CD4-positive, alpha-beta T cell (primary cell): Measurements from ENCODE around the gene COL6A2. TPM values are rescaled to one million over a fixed set of nuclear protein-coding genes. Genes with fewer than 3 reads are reported as not detected.

Source experiments
- ATAC-seq: fragments of 200-7000 bp; cut with Tn5 transposase; one replicate; pipeline ENCODE4 v1.10.0; 2022; ENCODE audit warnings: mild to moderate bottlenecking; ENCODE audit not compliant: poor library complexity
- CTCF ChIA-PET: fragments of 350-600 bp; sonication (Branson Sonifier 250); formaldehyde crosslinking; loops from one replicate; lab custom pipeline; 2021; ENCODE audit warnings: antibody characterized with exemption, inconsistent platforms; lab: Charles Lee
- POLR2A ChIA-PET: fragments of 350-600 bp; sonication (Branson Sonifier 250); formaldehyde crosslinking; loops from one replicate; lab custom pipeline; 2021; ENCODE audit warnings: antibody characterized with exemption, inconsistent platforms; lab: Charles Lee
- DNase-seq, 14 experiments: peaks; one replicate each; pipeline ENCODE4 v3.0.0-alpha.2; 2013 to 2020; ENCODE audit warnings: mixed read lengths in 2 of 14
- H3K27ac ChIP-seq, 2 donors: one replicate each; pipeline versions ENCODE4 v1.5.1 to v1.7.0; 2013; ENCODE audit warnings: low read length in 2 of 2, low read depth in 1 of 2, mild to moderate bottlenecking in 1 of 2
- H3K27me3 ChIP-seq, 2 experiments: 1 replicate in 1 of 2; 2 replicates in 1 of 2; pipeline versions ENCODE4 v1.6.1 to v1.7.0; 2013; ENCODE audit warnings: low read length in 2 of 2, control low read depth in 1 of 2, mild to moderate bottlenecking in 1 of 2, moderate library complexity in 1 of 2; ENCODE audit not compliant: insufficient read depth in 2 of 2, control insufficient read depth in 1 of 2
- H3K36me3 ChIP-seq: one replicate; pipeline ENCODE4 v1.6.1; 2013; ENCODE audit warnings: low read length, control low read depth; ENCODE audit not compliant: insufficient read depth
- H3K4me1 ChIP-seq: one replicate; pipeline ENCODE4 v1.6.1; 2013; ENCODE audit warnings: low read length, control low read depth; ENCODE audit not compliant: insufficient read depth
- H3K4me3 ChIP-seq: one replicate; pipeline ENCODE4 v1.5.1; 2013; ENCODE audit warnings: mild to moderate bottlenecking, low read length, moderate library complexity
- H3K9me3 ChIP-seq, 2 experiments: 1 replicate in 1 of 2; 2 replicates in 1 of 2; pipeline versions ENCODE4 v1.6.1 to v1.7.0; 2013; ENCODE audit warnings: low read length in 2 of 2, mild to moderate bottlenecking in 2 of 2, control low read depth in 1 of 2, moderate library complexity in 1 of 2; ENCODE audit not compliant: control insufficient read depth in 1 of 2, insufficient read depth in 1 of 2
- H3K27ac Mint-ChIP-seq: one replicate; pipeline ENCODE4 v1.8.0; 2020; ENCODE audit warnings: mixed read lengths
- H3K27me3 Mint-ChIP-seq: one replicate; pipeline ENCODE4 v1.8.0; 2021; ENCODE audit warnings: mixed read lengths
- H3K36me3 Mint-ChIP-seq: one replicate; pipeline ENCODE4 v1.8.0; 2021; ENCODE audit warnings: low read depth, mixed read lengths
- H3K4me1 Mint-ChIP-seq: one replicate; pipeline ENCODE4 v1.8.0; 2021; ENCODE audit warnings: low read depth, mixed read lengths
- H3K4me3 Mint-ChIP-seq: one replicate; pipeline ENCODE4 v1.8.0; 2020; ENCODE audit warnings: mild to moderate bottlenecking, mixed read lengths
- H3K9me3 Mint-ChIP-seq: one replicate; pipeline ENCODE4 v1.8.0; 2020; ENCODE audit warnings: mixed read lengths
- CTCF ChIP-seq: fragments of 200-600 bp; IDR thresholded peaks from one replicate; pipeline ENCODE4 v1.8.0; 2022; ENCODE audit warnings: antibody characterized with exemption, mild to moderate bottlenecking
- intact Hi-C, 2 experiments: fragments of 100-400 bp; cut with DNase I in 1 of 2; cut with micrococcal nuclease in 1 of 2; formaldehyde crosslinking; loops; one replicate each; pipeline versions ENCODE4 v1.15.1 to v1.9.0; 2023 to 2025; cut with DNase I, micrococcal nuclease
- total RNA-seq, 174 experiments: library from RNA in 2 of 174; stranded (reverse) in 2 of 174; gene quantifications; one replicate each; pipeline ENCODE4 v1.2.3 and lab custom pipeline; 2021 to 2026

COL6A2 gene
- total RNA-seq, 2 experiments from 2014 or later: 24.1 to 26.4 TPM

- Histone ChIP-seq H3K27ac (no peak overlapping the region), H3K9me3 (no peaks in the 10 kb centered on the region), H3K27me3 (no peaks in the 10 kb centered on the region), H3K36me3 (no peaks in the 10 kb centered on the region), H3K4me1 (peaks cover 7% of the 10 kb centered on the region), H3K4me3 (no peak overlapping the region)
- no peak for ATAC-seq
- H3K36me3 Mint-ChIP-seq: no peaks in the 10 kb centered on the region
- TF ChIP-seq CTCF: no peak
- no peaks in the 10 kb centered on the region for H3K4me1 Mint-ChIP-seq
- DNase-seq: peak in 2 of 14 experiments; percentile 16 to 22
- ChIA-PET POLR2A (no interaction called here), CTCF (no interaction called here)
- H3K27me3 Mint-ChIP-seq: no peaks in the 10 kb centered on the region
- no peak overlapping the region for H3K27ac Mint-ChIP-seq
- intact Hi-C loops: no loop called here
- H3K9me3 Mint-ChIP-seq: no peaks in the 10 kb centered on the region
- H3K4me3 Mint-ChIP-seq: no peak overlapping the region
These were observed 57.1 kb downstream of the COL6A2 start for GRCh38 chr21:46154955-46155513.

GRCh38 chr21:46155514-46156377 lies 57.8 kb downstream of the COL6A2 start, which contains the start of gene FTCD:
Gene FTCD, minus strand, starts transcription at chr21:46155579. Its CDS starts 56 bp downstream, at chr21:46155523.
- Histone ChIP-seq H3K27ac (no peak within 1 kb of the TSS), H3K9me3 (no peaks in the 10 kb centered on the region), H3K4me1 (peaks cover 7% of the 10 kb centered on the region), H3K4me3 (no peak within 1 kb of the TSS), H3K27me3 (no peaks in the 10 kb centered on the region), H3K36me3 (no peaks in the 10 kb centered on the region)
- no peak for TF ChIP-seq CTCF
- H3K27me3 Mint-ChIP-seq: no peaks in the 10 kb centered on the region
- ATAC-seq: no peak
- CTCF ChIA-PET: no interaction called here
- peak in 2 of 14 experiments; percentile 13 to 21 for DNase-seq
- POLR2A ChIA-PET: no interaction called here
- no peak within 1 kb of the TSS for H3K4me3 Mint-ChIP-seq
- no peaks in the 10 kb centered on the region for H3K36me3 Mint-ChIP-seq
- no peaks in the 10 kb centered on the region for H3K4me1 Mint-ChIP-seq
- H3K9me3 Mint-ChIP-seq: no peaks in the 10 kb centered on the region
- intact Hi-C loops: no loop called here
- H3K27ac Mint-ChIP-seq: no peak within 1 kb of the TSS

- Mint-ChIP-seq H3K36me3 (no peaks in the 10 kb centered on the region), H3K4me3 (no peak overlapping the region), H3K9me3 (no peaks in the 10 kb centered on the region), H3K4me1 (no peaks in the 10 kb centered on the region), H3K27me3 (no peaks in the 10 kb centered on the region), H3K27ac (no peak overlapping the region)
- Histone ChIP-seq H3K4me3 (no peak overlapping the region), H3K4me1 (peaks cover 7% of the 10 kb centered on the region), H3K27ac (no peak overlapping the region), H3K36me3 (no peaks in the 10 kb centered on the region), H3K9me3 (peaks cover 0 to 2% of the 10 kb centered on the region in 2 experiments), H3K27me3 (no peaks in the 10 kb centered on the region)
- ATAC-seq (no peak), DNase-seq (no peak)
- ChIA-PET POLR2A (no interaction called here), CTCF (no interaction called here)
- TF ChIP-seq CTCF: no peak
- intact Hi-C loops: no loop called here
These were observed 58.4 kb downstream of the COL6A2 start for GRCh38 chr21:46156378-46156645.
